ENCODE results near the gene NPTX1.
"Not testable (repeated sequence)": the region's sequence is repeated elsewhere in the genome, so short reads cannot be mapped to it uniquely, and the experiment has no call there.

The NPTX1 gene, protein sequence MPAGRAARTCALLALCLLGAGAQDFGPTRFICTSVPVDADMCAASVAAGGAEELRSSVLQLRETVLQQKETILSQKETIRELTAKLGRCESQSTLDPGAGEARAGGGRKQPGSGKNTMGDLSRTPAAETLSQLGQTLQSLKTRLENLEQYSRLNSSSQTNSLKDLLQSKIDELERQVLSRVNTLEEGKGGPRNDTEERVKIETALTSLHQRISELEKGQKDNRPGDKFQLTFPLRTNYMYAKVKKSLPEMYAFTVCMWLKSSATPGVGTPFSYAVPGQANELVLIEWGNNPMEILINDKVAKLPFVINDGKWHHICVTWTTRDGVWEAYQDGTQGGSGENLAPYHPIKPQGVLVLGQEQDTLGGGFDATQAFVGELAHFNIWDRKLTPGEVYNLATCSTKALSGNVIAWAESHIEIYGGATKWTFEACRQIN

GRCh38 chr17:80475910-80476876 is at the start of gene NPTX1:
Gene NPTX1 (minus strand): TSS chr17:80476607. CDS start chr17:80476446, 161 bp downstream.
- no peak for FAIRE-seq

DNA sequence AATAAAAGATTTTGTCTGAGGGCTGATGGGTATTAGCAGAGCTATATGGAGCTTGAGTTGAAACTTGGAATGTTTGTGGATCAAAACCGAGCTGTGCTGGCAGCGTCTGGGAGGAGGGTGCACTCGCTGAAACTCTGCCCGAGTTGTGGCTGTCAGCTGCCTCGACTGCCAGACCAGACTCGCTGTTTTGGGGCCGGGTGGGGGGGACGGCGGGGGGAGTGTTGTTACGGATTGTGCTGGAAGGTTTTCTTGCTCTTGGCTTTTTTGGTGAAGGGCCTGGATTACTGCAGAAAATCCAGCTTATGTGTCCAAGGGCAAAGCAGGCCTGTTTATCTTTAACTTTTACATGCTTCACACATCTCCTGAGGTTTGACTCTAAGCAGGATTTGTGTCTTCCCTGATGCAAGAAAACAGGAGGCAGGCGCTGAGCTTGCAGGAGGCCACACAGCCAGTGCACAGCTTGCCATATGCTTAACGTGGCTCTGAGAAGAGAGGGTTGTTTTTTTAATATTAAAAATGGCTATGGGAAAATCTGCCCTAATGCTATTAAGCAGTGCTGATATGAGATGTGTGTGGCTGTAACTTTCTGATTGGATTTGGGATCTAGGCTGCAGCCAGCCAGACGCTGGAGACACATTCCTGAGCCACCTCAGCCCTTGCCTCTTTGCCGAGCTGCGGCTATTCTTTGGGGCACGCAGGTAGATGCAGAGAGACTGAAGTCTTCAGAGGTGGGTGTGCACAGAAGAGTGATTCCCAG is 47.7 kb upstream of the NPTX1 start:
- FAIRE-seq: no peak

DNA sequence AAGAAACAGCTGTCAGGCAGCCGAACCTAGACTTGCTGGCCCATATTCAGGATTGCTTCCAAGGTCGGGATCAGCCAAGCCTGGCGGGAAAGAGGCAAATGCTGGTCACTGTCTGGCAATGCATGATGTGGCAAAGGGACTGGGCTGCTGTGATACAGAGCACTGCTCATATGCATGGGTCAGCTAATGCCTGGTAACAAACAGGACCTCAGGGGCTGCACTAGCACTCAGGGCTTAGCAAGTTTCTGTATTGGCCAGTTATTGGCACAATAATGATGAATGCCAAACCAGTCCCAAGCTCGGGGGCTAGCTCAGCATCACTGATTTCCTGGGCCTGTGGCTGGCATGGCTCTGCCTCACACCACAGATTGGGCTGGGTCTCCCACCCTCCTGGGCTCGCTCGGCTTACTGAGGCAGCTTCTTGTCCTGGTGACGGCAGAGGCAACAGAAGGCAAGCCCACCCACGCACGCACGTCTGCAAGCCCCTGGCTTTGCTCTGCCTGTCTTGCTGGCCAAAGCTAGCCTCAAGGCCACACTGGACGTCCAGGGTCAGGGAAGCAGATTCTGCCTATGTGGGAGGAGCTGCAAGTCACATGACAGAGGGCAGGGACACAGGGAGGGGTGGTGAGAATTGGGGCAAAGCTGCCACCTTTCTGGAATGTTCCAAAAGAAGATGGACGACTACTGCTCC is 46.8 kb upstream of the NPTX1 start:
- no peak for FAIRE-seq

- FAIRE-seq: no peak
Measured at GRCh38 chr17:80520810-80521455, 44.5 kb upstream of the NPTX1 start.

- FAIRE-seq: no peak
Measured at GRCh38 chr17:80519091-80519781, 42.8 kb upstream of the NPTX1 start.

GRCh38 chr17:80518392-80518791 is 42.0 kb upstream of the NPTX1 start:
- FAIRE-seq: no peak

DNA sequence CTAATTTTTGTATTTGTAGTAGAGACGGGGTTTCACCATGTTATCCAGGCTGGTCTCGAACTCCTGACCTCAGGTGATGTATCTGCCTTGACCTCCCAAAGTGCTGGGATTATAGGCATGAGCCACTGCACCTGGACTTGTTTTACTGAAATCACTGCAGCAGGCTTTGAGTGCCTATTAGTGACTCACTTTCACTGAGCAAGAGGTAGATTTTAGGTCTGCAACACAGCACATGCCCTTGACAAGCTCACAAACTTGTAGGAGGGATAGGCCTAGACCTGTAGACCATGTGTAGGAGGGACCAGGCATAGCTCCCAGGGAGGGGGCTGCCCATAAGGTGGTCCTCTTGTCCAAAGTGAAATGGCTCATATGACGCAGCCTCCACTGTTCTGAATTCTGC is 41.2 kb upstream of the NPTX1 start:
- FAIRE-seq: no peak

GRCh38 chr17:80516171-80516932 is 39.9 kb upstream of the NPTX1 start:
- no peak for FAIRE-seq

DNA sequence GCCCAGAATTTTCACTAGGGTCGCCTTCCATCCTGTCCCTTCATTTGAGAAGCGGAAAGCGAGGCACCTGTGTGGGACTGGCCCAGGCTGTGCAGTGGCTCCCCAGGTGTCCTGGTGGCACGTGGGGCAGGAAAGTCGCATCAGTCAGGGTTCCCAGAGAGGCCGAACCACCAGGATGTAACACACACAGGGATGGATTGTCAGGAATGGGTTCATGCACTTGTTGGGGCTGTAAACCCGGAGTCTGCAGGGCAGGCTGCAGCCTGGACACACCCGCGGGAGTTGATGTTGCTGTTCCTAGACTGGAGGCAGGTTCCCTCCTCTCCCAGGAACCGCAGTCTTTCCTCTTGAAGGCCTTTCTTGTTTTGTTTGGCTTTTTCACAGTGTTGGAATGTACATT is 37.5 kb upstream of the NPTX1 start:
- no peak for FAIRE-seq

- no peak for FAIRE-seq
Measured at GRCh38 chr17:80513201-80513600, 36.8 kb upstream of the NPTX1 start.

- FAIRE-seq: no peak
Measured at GRCh38 chr17:80512233-80512632, 35.8 kb upstream of the NPTX1 start.

- no peak for FAIRE-seq
Measured at GRCh38 chr17:80511222-80512180, 35.1 kb upstream of the NPTX1 start.

- FAIRE-seq: no peak
Measured at GRCh38 chr17:80510772-80511171, 34.4 kb upstream of the NPTX1 start.

- no peak for FAIRE-seq
Measured at GRCh38 chr17:80510132-80510531, 33.7 kb upstream of the NPTX1 start.

GRCh38 chr17:80509311-80509710 is 32.9 kb upstream of the NPTX1 start:
- no peak for FAIRE-seq

DNA sequence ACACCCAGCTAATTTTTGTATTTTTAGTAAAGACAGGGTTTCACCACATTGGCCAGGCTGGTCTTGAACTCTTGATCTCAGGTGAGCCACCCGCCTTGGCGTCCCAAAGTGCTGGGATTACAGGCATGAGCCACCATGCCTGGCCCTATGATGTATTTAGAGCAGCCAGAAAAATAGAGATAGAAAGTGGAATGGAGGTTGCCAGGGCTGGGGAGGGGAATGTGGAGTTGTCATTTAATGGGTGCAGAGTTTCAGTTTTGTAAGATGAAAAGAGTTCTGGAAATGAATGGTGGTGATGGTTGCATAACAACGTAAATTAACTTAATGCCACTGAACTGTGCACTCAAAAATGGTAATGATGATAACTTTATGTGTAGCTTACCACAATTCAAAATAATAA is 31.6 kb upstream of the NPTX1 start:
- no peak for FAIRE-seq

- not testable (repeated sequence) for FAIRE-seq
Measured at GRCh38 chr17:80507177-80507576, 30.8 kb upstream of the NPTX1 start.

DNA sequence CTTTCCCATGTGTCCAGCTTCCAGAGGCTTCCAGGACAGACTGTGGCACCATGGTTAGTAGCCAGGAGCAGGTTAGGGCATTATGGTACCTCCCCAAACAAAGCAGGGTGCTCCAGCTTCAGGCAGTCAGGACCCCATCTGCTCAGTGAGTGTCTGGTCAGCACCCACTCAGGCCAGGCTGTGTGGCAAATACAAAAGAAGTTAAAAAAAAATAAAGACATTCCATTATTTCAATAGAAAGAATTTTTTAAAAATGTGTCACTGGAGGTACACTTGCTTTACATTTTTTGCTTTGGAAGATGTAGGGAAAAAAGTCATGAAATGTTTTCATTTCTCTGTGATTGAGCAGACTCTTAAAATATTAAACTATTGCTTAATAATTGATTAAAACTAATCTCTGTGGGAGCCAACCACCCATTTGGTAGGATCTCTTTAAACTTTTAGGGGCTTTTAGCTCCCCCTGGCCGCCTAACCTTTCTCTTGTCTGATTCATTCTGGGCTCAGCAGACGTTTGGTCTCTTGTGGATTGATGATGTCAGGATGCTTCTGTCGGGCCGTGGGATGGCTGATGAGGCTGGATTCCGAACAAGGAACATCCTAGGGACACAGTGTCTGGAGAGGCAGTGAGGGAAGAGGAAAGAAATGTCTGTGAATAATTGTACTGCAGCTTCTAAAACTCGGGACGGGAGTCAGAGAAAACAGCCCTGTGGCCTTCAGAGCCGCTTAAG is 28.4 kb upstream of the NPTX1 start:
- FAIRE-seq: no peak
